Fibroblast of villous mesenchyme (primary cell): ENCODE measurements around the gene FGF1. TPM values are rescaled to one million over a fixed set of nuclear protein-coding genes. Genes with fewer than 3 reads are reported as not detected.

Experiments used
- DNase-seq: peaks from one replicate; pipeline ENCODE4 v3.0.0-alpha.2; 2010; ENCODE audit warnings: low read depth
- H3K4me3 ChIP-seq: 2 replicates; pipeline ENCODE4 v1.5.1; 2011; ENCODE audit warnings: low read depth, mild to moderate bottlenecking, low read length
- total RNA-seq: library from RNA; depleted of rRNA; stranded (reverse); fragments of >200 nt; gene quantifications from 2 replicates; pipeline ENCODE4 v1.2.3, GENCODE V29; 2012
- TF ChIP-seq, protein P1 (sequence below): IDR thresholded peaks from 2 replicates; pipeline ENCODE4 v1.5.1; 2012; ENCODE audit warnings: low read depth, mild to moderate bottlenecking, low read length; ENCODE audit not compliant: insufficient read depth

Gene FGF1
- total RNA-seq, 1 donor, result 16.0 TPM

- DNase-seq, result no peak
- TF ChIP-seq, protein P1, sequence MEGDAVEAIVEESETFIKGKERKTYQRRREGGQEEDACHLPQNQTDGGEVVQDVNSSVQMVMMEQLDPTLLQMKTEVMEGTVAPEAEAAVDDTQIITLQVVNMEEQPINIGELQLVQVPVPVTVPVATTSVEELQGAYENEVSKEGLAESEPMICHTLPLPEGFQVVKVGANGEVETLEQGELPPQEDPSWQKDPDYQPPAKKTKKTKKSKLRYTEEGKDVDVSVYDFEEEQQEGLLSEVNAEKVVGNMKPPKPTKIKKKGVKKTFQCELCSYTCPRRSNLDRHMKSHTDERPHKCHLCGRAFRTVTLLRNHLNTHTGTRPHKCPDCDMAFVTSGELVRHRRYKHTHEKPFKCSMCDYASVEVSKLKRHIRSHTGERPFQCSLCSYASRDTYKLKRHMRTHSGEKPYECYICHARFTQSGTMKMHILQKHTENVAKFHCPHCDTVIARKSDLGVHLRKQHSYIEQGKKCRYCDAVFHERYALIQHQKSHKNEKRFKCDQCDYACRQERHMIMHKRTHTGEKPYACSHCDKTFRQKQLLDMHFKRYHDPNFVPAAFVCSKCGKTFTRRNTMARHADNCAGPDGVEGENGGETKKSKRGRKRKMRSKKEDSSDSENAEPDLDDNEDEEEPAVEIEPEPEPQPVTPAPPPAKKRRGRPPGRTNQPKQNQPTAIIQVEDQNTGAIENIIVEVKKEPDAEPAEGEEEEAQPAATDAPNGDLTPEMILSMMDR, result no peak
- no peak overlapping the region for H3K4me3 ChIP-seq
These were observed 100.4 kb downstream of the FGF1 start for GRCh38 chr5:142585451-142585850.

DNA sequence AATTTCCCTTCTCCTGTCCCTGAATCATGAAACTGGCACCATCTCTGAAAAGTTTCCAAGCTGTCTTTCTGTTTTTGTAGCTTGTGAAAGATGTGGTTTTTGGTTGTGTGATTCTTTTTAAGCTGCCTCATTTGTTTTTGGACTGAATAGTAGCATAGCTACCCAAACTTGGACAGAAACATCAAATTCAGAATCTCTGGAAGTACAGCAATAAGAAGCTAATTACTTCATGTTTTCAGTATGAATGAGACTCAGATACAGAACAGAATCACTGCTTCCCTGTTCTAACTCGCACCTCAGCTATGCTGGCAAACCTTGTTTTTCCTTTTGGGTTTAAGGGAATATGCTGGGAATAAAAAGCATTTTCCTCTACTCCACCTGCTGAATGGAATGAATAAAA lies 101.0 kb downstream of the FGF1 start:
- H3K4me3 ChIP-seq, result no peak overlapping the region
- TF ChIP-seq, protein P1, result no peak
- DNase-seq, result no peak

DNA sequence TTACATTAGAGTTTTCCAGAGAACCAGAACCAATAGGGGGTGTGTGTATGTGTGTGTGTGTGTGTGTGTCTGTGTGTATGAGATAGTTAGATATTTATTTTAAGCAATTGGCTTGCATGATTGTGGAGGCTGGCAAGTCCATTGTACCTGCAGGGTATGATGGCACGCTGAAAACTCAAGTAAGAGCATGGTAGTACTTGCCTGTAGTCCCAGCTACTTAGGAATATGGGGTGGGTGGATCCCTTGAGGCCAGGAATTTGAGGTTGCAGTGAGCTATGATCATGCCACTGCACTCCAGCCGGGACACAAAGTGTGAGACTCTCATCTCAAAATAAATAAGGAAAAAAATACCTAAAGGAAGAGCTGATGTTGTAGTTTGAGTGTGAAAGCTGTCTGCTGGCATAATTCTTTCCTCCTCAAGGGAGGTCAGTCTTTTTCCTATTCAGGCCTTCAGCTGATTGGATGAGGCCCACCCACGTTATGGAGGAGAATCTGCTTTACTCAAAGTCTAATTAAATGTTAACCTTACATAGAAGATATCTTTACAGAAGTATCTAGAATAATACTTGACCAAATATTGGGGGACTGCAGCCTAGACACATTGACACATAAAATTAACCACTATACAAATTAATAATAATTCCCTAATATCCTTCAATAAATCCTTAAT lies 107.6 kb downstream of the FGF1 start:
- no peak overlapping the region for H3K4me3 ChIP-seq
- no peak for DNase-seq
- TF ChIP-seq, protein P1, result no peak

DNA sequence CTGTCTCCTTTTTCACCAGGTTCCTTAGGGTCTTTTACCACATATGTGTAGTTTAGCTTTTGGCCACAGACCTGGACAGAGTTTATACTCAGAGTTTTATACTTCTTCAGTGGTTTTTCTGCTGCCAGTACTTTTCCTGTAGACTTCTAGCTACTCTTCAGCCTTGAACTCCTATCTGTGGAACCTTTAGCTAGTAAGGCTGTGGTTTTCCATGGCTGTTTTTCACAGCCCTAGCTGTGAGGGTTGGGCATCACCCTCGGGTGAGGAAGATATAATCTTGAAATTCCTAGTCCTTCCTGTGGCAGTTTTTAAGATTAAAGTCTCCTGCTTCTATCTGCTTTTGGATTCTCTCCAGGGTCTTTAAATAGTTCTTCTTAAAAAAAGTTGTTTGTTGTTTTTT lies 109.1 kb downstream of the FGF1 start:
- TF ChIP-seq, protein P1, result no peak
- H3K4me3 ChIP-seq, result no peak overlapping the region
- peak; percentile 46 for DNase-seq

DNA sequence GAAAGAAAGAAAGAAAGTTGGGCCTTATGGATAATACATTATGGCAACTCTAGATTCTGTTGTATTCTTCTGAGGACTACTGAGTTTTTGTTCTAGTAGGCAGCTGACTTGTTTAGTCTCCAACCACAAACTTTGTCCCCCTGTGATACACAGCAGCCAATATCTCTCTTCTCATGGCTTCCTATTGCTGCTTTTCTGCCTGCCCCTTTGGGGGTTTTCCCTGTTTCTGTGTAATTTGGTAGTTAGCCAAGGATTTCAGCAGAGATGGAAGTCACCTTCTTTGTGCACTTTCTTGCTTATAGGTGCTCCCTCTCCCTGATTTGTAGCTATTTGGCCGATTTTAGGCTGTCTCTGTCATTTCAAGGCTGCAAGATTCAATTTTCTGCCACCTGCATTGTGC lies 109.6 kb downstream of the FGF1 start:
- H3K4me3 ChIP-seq, result no peak overlapping the region

DNA sequence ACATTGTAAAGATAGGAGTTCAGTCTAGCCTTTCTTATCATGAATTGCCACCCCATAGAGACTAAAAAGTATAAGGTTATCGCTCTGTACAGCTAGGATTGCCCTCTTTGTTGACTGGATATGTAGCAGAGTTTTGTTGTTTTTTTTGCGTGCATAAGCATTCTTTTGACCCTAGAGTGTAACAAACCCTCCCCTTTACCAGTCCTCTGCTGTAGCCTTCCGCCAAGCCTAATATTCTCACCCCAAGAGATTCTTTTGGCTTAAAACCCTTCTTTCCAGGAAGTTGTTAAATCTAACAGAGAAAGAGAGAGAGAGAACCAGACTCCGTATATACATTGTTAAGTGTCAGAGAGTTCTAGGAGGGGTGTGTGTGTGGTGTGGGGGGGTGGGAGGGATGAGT lies 113.9 kb downstream of the FGF1 start:
- H3K4me3 ChIP-seq, result no peak overlapping the region
- peak; percentile 71 for DNase-seq
- TF ChIP-seq, protein P1, result no peak

More for the DNA sequence above, 109.6 kb downstream of the FGF1 start:
- DNase-seq, result no peak
- TF ChIP-seq, protein P1, result no peak

- H3K4me3 ChIP-seq, result no peak overlapping the region
- peak; percentile 53 for DNase-seq
- TF ChIP-seq, protein P1, result no peak
These were observed 114.5 kb downstream of the FGF1 start for GRCh38 chr5:142571371-142571770.
